Left renal cortex interstitium (tissue), 4 donors: Measurements from ENCODE around the gene ABLIM1. TPM values are rescaled to one million over a fixed set of nuclear protein-coding genes. Genes with fewer than 3 reads are reported as not detected.
"Not testable (repeated sequence)": the region's sequence is repeated elsewhere in the genome, so short reads cannot be mapped to it uniquely, and the experiment has no call there.

Source experiments
- DNase-seq, 4 donors: peaks; one replicate each; pipeline ENCODE4 v3.0.0-alpha.2; 2013; ENCODE audit warnings: low read depth in 4 of 4, low spot score in 2 of 4, missing footprints in 1 of 4
- polyA plus RNA-seq, 4 donors: library from polyadenylated mRNA; unstranded; fragments of 120-200 nt; gene quantifications; one replicate each; pipeline ENCODE4 v1.2.1, GENCODE V29; 2013; ENCODE audit not compliant: insufficient read length in 4 of 4

ABLIM1 gene
- 100 to 1,000 TPM in 2 of 4 donors, 10 to 100 TPM in 2; 85.7 to 118 (median 95.5) TPM for polyA plus RNA-seq

DNA sequence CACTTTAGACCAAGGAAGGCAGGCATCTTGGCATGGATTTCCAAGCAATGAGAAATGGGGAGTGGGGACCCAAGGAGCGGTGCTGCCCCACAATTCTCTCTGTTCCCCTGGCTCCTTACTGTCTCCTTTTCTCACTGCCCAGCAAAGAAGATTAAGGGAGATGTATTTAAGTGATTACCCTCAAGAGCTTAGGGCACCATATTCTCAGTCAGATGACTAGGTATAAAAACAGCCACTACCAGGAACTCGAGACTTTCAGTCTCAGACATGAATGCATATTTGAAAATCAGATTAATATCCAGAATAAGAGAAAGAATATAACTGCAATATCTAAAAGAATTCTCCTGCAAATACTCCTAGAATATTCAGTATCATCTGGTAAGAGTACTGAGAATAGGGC is at the start of gene ABLIM1:
TSS of gene ABLIM1 (minus strand) at position 101 of the 400 bp plus-strand sequence. CDS start at position 26, 75 bp downstream.
- no peak for DNase-seq

DNA sequence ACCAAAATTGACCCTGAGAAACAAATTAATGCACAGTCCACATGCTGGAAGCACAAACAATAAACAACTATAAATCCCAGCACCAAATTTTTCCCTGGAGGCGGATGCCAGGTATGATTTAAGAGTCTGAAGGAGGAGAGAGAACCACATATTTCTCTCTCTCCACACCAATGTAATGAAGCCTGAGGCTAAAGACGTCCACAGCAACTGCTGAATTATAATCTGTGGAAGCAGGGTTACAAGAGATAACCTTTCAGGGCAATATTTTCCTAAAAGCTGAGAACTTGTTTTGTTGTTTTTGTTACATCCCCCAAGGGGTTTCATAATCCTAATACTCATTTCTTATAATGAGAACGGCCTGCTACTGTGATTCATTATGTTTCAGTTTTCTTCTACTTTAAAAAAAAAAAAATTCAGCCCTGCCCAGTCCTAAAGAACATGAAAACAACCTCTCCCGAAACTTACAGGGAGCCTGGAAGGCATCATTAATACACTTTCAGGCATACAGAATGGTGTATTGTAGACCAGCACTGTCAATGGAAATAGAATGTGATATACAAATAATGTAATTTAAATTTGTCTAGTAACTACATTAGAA is 48.5 kb upstream of the ABLIM1 start:
- no peak for DNase-seq

DNA sequence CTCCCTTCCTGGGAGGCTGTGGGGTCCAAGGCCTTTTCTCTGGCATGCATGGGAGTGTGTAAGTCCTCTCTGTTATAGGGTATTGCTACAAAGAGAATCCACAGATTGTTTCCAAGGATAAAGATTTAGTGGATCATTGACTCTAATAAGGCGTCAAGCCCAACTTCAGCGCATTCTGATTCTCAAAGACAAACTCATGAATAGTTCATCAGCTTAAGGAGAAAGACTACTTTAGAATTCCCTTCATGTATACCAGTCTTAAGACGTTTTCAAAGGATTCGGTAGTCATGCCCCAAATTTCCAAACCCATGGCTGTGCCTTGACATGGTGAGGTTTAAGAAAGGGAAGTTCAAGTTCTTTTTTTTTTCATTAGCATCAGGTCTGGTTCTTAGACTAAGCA is 46.6 kb upstream of the ABLIM1 start:
- no peak for DNase-seq

DNA sequence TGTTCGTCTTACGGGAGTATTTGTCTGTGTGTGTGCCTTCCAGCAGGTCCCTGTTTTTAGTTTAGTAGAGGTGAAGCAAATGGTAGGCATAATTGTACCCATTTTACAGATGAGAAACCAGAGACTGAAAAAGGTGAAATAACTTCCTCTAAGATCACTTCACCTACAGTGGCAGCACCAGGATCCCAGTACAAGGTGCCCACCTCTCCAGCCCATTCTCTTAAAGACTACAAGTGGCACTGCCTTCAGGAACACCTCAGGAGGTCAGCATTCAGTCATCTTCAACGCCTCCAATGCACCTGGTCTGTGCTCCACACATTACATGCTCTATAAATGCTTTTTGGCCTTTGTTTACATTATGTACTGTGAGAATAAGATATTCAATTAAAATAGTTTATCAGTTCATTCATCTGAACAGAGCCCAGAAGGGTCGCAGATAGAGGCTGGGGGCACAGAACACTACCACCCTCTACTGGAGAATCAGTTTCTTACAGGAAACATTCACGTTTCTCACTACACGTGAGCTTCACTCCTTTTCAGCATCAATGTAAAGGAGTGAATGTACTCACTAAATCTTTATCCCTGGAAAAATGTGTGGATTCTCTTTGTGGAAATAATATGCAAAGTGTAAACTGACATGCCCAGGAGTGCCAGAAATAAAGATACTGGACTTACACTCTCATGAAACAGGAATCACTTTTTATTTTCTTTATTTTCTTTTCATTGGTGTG is 45.5 kb upstream of the ABLIM1 start:
- DNase-seq: no peak

DNA sequence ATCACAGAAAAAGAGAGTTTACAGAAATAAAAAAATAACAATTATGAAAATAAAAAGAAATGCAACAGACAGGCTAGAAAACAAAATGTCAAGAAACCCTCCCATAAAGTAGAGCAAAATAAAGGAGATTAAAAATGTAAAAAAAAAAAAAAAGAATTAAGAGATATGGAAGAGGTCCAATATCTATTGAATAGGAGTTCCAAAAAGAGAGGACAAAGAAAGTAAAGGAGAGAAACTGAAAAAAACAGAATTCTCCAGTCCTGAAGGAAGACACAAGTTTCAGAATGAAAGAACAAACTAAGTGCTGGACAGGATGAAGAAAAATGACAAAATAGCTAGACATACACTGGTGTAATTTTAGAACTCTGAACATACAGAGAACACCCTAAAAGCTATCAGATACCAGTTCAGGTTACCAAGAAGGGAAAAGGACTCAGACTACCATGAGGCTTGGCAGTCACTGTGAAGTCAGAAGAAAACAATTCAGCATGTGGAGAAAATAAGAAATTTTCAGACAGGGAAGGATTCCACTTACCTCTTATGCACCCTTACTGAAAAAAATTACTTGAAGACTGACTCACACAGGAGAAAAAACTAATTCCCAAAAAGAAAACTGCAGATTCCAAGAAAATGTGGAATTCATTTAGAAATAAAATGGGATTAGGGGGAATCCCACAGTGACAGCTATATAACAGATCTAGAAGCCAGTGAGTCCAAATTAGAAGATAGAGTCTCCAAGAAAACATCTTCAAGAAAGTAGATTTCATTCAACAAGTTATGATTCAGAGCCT is 40.4 kb upstream of the ABLIM1 start:
- DNase-seq: no peak

DNA sequence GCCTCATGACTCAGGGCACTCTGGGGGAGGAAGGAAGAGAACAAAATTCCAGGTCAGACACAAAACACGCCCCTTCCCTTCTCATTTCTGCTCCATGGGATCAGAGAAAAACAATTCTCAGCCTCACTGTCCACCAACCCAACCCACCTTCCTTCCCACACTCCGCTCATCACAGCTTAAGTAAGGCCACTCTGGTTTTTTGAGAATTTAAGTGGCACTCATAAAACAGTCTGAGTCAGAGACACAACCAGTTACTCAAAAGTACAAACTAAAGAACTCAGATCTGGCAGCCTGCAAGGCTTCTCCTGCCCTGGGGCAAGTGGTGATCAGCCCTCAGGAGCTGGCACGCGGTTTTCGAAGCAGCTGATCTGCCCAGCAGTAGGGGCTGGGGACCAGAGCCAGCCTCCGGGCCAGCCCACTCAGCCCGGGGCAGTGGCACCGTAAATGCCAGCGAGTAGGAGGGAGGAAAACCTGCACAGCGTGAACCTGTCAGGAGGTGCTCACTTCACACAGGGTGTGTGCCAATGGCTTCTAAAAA is 39.1 kb upstream of the ABLIM1 start:
- no peak for DNase-seq

DNA sequence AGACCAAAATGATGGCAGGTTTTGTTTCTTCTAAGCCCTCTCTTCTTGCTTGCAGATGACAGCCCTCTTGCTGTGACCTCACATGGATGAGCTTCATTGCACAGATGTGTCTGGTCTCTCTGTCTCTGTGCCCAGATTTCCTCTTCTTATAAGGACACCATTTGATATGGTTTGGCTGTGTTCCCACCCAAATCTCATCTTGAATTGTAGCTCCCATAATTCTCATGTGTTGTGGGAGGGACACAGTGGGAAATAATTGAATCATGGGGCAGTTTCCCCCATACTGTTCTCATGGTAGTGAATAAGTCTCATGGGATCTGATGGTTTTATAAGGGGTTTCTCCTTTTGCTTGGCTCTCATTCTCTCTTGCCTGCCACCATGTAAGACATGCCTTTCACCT is 38.2 kb upstream of the ABLIM1 start:
- not testable (repeated sequence) for DNase-seq

DNA sequence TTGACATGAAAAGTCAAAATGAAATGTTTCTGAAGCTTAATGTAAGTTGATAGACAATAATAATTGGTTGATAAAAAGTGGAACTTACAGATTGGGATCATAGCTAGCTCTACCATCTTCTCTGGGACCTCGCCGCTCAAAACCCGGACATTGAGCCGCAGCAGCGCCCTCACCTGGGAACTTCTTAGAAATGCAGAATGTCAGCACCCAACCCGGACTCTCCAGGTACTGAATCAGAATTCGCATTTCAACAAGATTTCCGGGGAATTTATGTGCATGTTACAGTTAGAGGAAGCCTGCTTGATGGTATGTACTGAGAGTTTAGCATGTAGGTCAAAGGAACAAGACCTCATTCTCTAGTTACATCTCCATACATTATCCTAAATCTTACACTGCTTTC is 36.7 kb upstream of the ABLIM1 start:
- no peak for DNase-seq

DNA sequence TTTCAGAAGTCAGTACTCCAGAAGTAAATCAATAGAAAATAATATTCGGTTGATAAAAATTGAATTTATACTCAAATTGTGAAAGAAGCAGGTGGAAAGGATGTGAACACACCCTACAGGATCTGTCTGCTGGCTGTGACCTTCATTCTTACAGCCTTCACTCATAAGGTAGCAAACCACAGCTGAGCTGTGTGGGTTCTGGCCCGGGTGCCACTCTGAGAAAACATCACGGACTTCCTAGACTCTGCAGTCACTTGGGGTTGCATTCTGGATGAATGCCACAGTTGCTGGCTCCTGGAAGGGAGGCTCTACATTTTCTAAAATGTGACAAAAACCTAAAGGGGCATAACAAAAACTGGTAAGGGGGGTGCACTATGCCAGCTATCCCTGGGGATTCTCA is 36.0 kb upstream of the ABLIM1 start:
- no peak for DNase-seq

DNA sequence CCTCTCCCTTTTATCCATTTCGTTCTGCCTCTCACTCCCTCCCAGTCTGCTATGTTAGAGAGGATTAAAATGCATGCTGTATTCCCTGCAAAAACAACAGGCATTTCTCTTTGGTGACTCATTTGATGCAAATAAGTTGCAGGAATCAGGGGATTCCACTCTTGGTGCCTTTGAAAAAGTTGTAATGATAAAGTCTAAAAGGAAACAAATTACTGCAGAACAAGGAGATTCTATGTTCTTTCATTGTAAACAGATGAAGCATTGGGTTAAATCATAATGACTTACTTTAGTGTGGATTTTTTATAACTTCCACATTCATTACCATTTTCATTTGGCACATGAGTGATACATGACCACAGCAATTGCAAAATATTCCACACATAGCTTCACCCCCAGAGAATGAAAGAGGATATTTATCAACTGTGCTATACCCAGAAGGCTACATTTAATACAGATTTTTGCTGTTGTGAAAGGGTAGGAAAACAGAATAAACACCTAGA is 33.4 kb upstream of the ABLIM1 start:
- no peak for DNase-seq

DNA sequence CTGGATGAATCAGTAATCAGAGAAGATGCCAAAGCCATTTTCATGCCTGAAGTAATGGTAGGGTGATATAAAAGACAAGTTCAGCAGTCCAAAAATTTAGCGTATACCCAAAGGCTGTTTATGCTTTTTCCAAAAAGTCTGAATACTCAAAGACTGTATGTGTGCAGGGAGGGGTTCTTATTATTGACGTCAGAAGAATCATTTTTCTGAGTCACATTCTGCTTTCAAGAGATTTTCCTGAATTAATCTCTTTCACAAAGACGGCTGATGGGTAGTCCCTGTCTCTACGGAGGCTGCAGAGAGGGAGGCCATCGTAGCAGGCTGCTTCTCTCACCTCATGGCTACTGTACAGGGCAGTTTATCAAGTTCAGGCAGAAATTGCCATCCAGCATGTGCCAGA is 30.7 kb upstream of the ABLIM1 start:
- no peak for DNase-seq

DNA sequence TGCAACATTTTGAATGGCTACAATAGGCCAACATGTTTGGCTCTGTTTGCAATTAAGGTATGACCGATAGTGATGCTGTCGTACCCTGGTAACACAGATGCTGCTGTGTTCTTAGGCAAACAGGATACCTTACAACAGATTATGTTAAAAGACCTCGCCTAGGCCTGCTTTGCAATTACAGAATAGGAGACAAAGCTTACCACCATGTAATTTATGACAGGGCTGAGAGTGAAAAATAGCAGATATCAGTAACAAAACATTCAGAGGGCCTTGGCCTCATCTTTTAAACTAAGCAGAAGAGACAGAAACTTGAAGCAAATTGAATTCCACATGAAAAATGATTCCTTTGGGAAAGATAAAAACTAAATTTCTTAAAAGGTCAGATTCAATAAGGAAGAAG is 29.4 kb upstream of the ABLIM1 start:
- DNase-seq: no peak

DNA sequence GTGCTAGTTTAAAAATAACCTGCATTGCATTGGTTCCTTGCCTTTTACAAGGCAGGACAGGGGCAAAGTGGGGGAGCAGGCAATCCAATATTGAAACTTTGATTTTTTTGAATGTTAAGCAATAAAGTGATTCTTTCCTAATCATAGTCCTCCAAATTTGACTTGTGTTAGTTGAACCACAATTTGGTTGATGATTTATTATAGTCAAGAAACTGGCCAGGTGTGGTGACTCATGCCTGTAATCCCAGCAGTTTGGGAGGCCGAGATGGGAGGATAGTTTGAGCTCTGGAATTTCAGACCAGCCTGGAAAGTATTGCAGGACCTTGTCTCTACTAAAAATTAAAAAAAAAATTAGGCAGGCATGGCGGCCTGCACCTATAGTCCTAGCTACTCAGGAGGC is 27.9 kb upstream of the ABLIM1 start:
- DNase-seq: no peak

DNA sequence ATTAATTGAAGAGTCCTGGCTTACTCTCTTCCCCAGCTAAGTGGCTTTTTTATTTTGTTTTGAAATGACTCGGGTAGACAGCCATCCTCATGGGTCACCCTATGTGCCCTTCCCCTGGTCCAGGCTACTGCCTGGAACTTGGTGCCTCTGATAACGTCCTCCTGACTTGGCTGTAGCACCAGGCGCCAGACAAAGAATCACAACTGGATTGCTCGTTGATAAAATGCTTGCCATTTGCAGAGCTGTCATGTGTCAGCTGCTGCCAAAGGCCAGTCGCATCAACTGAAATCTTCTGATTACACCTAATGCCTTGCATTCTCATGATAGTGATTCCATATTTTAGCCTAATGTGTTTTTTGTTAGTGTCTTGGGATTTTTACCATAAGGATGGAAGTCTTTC is 27.4 kb upstream of the ABLIM1 start:
- DNase-seq: no peak

DNA sequence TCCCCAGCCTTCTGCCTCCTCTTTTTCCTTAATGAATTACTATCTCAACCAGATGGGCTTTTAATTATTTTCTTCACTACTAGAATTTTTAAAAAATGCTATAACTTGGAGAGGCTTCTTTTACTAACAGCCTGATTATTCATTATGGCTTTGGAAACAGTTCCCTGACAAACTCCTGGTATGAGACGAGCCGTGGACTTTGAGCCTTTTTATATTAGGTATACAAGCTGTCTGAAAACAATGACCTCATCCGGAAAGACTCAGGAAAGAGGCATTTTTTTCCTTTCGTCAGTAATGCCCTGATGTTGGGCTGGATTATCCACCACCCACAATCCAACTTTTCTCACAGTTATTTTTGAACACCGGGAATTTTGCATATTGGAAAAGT is 26.7 kb upstream of the ABLIM1 start:
- DNase-seq: no peak

DNA sequence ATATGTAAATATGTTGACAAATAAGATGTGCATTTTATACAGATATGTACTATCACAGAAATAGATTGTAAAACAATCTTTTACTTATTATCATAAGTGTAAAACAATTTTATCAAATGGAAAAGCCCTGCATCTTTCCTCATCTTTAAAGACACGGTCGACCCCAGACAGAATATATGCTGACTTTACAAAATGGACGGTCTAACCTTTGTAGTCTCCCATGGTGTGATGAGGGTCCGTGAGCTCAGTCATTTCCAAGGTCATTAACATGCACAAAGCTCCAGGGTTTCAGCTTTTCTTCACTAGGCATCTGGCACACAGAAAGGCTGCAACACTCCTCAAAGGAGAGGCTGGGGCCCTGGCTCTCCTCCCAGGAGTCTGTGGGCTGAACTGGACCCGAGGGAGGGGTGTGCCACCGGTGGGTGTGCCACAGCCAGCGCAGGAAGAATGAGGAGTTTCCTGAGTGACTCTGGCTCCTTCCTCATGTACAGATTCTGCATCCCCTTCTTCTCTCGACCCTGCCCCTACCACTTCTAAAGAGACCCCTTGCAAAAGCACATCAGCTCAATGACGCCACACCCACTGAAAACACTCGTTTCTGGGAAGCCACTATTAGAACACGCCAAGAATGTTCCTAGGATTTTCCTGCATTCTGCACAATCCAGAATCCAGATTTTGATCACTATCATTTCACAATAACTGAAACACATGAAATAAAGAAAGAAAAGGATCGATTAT is 26.2 kb upstream of the ABLIM1 start:
- DNase-seq: no peak

DNA sequence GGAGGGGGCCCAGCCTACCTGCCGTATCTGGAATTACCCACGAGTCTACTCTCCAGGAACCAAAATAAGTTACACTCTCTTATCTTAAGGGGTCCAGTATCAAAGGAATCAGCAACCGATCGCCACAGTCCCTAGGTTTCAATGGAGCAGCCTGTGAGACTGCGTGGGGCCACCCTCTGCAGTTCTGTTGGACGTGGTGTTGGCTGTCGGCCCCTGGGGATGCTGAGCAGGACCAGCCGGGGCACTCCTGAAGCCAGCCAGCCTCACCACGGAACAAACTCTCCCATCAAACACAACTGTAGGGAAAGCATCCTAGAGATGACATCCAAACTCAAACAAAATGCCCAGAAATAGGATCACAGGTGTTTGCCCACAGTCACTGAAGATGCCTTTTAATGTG is 25.5 kb upstream of the ABLIM1 start:
- no peak for DNase-seq

DNA sequence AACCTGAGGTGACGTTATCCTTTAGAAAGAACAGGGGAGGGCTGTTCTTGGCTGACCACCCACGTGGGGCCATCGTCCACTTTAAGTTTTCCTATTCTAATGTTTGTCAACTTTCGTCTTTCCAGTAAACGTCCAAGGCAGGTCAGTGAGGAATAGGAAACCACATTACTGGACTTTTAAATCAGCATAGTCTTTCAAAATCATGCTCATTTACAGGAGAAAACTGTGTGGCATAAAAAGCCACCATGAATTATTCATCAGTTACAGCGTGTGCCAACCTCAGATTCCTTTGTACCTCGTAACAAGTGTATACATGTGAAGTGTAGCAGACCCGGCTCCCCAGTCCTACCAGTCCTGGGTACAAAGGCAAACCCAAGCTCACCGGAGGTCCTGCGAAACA is 25.1 kb upstream of the ABLIM1 start:
- DNase-seq: no peak

DNA sequence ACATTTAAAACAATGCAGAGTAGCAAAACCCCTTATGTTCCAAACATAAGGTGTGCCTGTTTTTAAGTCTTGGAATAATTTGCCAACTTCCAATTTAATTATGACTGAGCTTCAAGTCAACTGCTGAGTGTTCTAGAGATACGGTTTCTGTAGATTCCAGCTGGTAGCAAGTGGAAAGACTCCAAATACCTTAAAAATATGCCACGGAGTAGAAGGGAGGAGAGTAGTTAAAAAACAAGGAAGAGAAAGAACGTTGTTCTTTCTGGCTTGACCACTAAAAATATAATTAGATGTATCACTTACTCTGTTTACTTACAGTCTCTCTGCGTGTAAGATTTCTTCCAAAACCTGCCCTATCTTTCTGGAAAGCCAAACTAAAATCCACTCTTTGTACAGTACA is 24.5 kb upstream of the ABLIM1 start:
- DNase-seq: no peak

DNA sequence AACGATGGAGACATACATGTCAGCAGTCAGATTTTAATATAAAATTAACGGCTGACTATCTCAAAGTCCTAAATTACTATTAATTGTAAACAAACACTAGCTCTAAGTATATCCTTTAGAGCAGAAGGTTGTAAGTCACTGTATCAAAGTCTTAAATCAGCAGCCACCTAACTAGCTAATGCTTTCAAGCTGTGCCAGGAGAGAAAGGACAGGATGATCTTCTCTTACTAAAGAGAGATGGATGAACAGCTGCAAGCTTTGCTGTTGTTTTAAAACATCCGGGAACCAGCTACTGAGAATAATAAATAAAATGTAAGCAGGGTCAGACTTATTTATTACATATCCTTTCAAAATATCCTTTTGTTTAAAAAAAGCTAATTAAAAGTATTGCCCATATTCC is 24.0 kb upstream of the ABLIM1 start:
- DNase-seq: no peak

DNA sequence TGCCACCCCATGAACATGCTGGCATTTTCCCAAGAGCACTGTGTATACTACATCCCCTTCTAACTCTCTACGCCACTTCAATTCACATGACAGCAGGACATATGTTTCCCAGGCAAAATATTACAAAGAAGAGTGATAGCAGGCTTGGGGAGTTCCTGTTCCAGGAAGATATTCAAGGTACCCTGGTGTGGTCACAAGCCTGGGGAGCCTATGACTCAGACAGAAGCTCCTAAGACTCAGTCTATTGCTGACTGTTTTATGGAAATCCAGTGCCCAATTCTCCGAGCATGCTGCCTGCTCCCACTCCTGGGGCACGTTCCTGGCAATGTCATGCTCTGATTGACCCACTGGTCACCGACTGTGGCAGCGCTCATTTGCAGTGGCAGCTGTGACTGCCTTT is 23.5 kb upstream of the ABLIM1 start:
- DNase-seq: no peak
